Measurements from ENCODE around the gene MAPK8IP2.

DNA sequence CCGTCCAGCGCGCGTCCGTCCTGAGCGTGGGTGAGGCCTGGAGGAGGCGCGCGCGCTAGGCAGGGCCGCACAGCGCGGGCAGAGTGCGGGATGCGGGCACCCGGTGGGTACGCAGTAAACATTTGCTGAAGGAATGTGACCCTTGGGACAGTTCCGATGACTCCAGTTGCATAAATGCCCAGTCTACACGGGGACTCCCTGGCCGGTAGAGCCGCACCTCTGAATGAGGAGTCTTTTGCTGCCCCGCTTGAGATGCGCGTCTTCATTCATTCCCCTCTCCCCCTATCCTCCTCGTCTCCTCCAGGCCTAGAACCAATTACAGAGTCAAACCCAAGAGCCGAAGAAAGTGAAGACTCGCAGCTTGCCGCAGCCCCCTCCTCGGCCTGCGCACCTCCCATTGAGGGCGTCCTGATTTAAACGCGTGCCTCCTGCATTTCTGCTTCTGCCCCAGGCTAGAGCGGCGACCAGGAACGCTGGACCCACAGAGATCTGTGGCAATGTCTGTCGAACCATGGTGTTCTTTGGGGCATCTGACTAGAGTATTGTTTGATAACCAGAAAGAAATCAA is 17.2 kb upstream of the MAPK8IP2 start:
- TF ChIP-seq, protein P1, sequence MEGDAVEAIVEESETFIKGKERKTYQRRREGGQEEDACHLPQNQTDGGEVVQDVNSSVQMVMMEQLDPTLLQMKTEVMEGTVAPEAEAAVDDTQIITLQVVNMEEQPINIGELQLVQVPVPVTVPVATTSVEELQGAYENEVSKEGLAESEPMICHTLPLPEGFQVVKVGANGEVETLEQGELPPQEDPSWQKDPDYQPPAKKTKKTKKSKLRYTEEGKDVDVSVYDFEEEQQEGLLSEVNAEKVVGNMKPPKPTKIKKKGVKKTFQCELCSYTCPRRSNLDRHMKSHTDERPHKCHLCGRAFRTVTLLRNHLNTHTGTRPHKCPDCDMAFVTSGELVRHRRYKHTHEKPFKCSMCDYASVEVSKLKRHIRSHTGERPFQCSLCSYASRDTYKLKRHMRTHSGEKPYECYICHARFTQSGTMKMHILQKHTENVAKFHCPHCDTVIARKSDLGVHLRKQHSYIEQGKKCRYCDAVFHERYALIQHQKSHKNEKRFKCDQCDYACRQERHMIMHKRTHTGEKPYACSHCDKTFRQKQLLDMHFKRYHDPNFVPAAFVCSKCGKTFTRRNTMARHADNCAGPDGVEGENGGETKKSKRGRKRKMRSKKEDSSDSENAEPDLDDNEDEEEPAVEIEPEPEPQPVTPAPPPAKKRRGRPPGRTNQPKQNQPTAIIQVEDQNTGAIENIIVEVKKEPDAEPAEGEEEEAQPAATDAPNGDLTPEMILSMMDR (conservative IDR thresholded peaks at IDR 0.05 in 1 of 2, IDR thresholded peaks at IDR 0.05 in 1 of 2; ENCODE audit: extremely low read depth in 1 of 2, insufficient read depth in 1 of 2, low read depth in 1 of 2, low read length in 2 of 2), result no peak
- no peak for TF ChIP-seq EZH2 (IDR thresholded peaks at IDR 0.05; ENCODE audit: borderline replicate concordance, low read length)

Data from mammary epithelial cell (primary cell).